Loucy (cell line): Measurements from ENCODE around the gene OR6S1.

ENCODE experiments used
- EZH2phosphoT487 ChIP-seq: fragments of 200-600 bp; IDR thresholded peaks from 2 replicates; pipeline ENCODE4 v1.6.1; 2018; ENCODE audit warnings: antibody characterized with exemption, mild to moderate bottlenecking, moderate library complexity, borderline replicate concordance
- TF ChIP-seq, protein P1 (sequence below): fragments of 200-600 bp; sonication (generic); conservative IDR thresholded peaks from 2 replicates; pipeline ENCODE4 v1.5.1; 2014; ENCODE audit warnings: mild to moderate bottlenecking, antibody characterized with exemption, low read length

DNA sequence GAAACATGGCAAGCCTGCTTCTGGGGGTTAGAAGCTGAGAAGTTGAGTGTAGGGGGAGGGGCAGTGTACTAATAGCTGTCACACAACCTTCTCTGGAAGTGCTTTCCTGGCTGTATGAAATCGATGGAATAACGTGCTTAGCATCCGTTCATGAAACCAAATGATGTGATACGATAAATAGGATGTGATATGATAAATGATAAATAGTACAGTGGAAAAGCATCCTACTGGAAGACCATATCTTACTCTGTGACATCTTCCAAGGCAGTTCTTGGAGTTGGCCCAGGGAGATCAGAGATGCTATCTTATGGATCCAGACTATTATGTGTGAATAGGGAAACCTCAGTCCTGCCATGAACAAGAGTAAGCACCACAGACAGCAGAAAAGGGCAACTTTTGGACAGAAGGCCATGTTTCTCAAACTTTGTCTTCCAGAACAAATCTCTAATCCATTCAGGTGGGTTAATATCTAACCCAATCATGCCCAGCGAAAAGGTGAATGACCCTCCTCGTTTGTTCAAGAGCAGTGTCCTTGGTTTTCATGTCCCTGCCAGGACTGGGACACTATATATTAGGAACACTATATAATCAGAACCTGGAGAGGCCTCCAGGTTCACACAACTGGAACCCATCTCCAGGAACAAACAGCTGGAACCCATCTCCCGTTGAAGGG lies 46.8 kb upstream of the OR6S1 start, which contains the start of gene ANG:
- TF ChIP-seq, protein P1, sequence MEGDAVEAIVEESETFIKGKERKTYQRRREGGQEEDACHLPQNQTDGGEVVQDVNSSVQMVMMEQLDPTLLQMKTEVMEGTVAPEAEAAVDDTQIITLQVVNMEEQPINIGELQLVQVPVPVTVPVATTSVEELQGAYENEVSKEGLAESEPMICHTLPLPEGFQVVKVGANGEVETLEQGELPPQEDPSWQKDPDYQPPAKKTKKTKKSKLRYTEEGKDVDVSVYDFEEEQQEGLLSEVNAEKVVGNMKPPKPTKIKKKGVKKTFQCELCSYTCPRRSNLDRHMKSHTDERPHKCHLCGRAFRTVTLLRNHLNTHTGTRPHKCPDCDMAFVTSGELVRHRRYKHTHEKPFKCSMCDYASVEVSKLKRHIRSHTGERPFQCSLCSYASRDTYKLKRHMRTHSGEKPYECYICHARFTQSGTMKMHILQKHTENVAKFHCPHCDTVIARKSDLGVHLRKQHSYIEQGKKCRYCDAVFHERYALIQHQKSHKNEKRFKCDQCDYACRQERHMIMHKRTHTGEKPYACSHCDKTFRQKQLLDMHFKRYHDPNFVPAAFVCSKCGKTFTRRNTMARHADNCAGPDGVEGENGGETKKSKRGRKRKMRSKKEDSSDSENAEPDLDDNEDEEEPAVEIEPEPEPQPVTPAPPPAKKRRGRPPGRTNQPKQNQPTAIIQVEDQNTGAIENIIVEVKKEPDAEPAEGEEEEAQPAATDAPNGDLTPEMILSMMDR, result no peak
- no peak for TF ChIP-seq EZH2phosphoT487
